GM19193 (cell line): Measurements from ENCODE around the gene TGFB2.

Source experiments
- POLR2A ChIP-seq: IDR thresholded peaks from 4 replicates; pipeline ENCODE4 v1.6.1; 2011; ENCODE audit not compliant: insufficient read depth, insufficient read length; ENCODE audit errors: extremely low read depth

Gene TGFB2

DNA sequence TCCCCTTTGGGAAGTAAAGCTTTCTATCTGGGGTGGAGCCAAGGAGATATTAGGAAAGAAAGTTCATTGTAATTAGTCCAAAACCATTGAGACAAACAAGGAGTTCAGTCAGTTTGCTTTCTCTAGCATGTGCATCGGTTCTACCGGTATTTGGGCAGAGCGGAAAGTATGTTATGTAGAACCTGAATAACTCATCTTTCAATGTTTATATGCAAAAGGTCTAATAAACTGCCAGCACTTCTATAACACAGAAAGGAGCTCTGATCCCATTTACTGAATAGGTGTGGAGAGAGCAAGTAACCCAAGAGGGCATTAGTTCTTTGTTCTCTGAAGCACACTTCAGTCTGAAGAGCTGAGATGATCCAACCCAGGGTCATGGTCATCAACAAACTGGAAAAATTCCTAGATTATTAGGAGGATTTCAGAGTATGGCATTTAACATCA lies 3.5 kb downstream of the TGFB2 start:
- no peak for TF ChIP-seq POLR2A

DNA sequence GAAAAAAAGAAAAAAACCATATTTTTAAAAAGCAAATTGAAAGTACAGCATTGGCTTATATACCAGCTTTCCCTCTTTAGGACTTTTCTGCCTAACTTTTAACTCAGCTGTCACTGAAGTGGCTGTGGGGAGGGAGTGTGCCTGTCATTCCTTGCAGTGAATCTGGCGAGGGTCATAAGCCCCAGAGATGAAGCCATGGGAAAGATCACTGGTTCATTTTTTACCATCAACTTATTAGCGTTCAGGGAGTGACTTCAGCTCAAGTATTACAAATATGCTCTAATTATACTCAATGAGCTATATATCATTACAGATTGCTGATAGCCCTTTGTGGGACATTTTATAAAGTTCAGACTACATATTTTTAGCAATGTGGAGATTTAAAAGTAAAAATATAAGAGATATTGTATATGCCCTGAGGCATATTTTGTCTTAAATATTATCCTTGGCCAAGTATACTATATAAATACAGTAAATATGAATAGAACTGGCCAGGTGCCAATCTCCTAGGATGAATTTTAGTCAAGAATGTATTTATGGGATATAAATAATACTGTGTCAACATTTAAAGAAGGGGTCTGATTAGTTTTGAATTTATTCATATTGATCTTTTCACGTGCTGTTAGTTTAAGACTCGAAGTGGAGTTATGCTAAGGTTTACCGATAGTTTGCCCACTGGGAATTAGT lies 4.4 kb downstream of the TGFB2 start:
- no peak for TF ChIP-seq POLR2A

- no peak for TF ChIP-seq POLR2A
Observed at GRCh38 chr1:218350035-218350525, 4.9 kb downstream of the TGFB2 start.

- no peak for TF ChIP-seq POLR2A
Observed at GRCh38 chr1:218350801-218351266, 5.7 kb downstream of the TGFB2 start.

DNA sequence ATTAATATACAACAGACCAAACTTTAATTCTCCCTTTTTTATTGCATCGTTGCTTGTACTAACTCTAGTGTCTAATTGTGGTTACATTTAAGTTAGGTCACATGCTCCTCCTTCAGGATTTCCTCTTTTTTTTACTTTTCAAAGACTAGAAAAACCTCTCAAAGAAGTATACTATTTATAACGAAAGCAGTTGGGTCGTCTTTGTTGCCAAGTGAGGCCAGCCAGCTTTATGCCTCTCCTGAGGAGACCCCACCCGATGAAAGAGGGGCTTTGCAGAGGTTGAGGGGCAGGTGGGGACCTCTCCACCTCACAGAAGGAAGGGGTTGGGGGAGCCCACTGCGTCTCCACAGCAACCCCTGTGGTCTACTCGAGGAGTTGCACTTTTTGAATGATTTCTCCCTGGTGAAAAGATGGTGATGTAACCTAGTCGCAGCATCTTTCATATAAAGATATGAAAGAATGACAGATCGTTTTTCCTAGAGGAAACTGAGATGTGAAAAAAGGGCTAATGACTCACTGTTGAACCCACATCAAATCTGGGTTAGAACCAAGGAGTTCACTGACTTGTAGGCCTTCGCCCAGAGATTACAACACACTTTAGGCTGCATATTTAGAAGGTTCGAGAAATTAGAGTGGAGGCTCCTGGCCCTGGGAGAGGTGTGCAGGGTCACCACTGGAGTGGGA lies 6.4 kb downstream of the TGFB2 start:
- TF ChIP-seq POLR2A = no peak

DNA sequence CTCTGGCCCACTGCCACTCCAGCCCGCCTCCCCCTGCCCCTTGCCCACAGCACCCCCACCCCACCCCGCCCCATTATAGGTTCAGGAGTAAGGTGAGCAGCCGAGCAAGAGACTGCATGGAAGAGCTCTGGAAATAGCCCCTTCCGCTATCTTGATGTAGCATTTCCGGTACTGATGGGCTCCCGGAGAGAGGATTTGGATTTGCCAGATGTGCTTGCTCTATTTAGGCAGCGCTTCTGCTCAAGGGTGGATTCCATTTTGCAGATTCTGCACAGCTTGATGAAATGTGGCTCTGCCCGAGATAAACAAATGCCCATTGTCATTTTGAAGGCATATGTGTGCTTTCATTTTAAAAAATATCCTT lies 6.9 kb downstream of the TGFB2 start:
- no peak for TF ChIP-seq POLR2A

- TF ChIP-seq POLR2A = no peak
Observed at GRCh38 chr1:218353656-218354055, 8.5 kb downstream of the TGFB2 start.

DNA sequence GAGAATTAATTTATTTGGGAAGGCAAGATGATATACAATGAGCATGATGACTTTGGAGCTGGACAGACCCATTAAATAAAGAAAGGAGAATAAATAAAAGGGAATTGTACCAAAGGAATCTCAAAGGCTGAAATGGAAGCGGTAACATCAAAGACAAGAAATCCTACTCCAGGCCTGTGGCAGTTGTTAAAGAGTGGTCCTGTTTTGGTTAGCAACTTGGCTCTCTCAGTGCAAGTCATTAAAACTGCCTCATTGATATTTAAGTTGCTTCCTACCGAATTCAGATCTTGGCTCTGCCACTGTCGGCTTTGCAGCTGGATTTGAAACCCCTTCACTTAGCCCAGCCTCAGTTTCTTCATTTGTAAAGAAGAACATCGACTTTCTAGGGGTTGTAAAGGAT lies 10.1 kb downstream of the TGFB2 start:
- no peak for TF ChIP-seq POLR2A

DNA sequence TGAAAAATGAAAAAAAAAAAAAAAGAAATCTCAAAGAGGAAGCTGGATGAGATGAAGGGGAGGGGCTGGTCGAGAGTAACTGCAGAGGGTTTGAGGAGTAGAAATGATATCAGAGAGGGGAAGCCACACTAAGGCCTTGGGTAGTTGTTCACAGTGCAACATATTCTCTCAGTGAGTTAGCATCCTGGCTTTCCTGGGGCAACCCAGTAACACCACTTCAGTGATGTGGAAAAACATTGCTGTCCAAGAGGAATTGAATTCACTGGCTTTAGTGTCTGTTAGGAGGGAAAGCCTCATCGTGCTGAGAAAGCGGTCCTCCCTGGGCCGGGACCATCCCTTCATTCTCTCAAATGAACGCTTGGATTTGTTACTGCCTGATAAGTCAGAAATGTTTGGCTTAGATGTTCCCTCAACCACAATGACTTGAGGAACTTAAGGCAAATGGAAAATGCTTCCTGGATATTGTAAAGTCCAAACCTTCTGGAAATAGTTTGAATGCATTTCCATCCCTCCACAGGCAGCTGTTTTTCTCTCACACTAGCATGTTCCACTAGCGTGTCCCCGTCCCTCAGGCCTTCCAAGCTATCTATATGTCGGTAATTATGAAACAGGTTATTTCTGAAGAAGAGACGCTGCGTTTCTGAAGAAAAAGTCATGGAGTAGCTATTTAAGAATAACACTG lies 12.2 kb downstream of the TGFB2 start:
- no peak for TF ChIP-seq POLR2A

- no peak for TF ChIP-seq POLR2A
Observed at GRCh38 chr1:218357893-218358232, 12.7 kb downstream of the TGFB2 start.

DNA sequence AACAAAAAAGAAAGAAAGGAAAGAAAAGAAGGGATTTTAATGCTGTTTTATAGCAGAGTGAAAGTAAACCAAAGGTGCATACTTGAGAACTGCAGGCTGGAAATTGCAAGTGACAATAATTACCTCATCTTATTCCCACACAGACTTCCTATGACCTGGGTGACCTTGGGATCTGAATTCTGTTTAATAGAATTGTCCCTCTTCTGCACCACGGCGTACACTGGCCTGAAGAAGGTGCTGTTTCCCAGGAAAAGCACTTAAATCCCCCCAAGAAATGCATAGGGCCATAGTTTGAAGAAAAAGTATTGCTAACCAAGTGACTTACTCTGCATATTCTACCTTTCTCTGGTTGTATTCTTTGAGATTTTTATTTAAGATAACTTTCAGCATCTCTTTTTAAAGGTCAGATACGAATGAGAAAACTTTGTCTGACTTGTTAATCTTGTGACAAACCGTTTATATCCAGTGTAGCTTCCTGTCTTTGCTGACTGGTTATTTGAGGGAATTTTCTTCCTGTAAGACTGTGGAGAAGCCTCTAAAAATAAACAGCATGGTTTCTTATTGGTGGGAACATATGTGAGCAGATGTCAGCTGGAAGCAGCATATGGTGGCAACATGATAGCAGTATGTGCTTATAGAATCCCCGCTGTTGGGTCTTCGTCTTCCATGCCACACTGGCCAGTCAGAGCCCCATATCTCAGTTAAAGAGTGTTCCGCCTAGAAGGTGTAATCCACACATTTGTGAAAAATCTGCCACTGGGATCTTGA lies 16.3 kb downstream of the TGFB2 start:
- TF ChIP-seq POLR2A = no peak

DNA sequence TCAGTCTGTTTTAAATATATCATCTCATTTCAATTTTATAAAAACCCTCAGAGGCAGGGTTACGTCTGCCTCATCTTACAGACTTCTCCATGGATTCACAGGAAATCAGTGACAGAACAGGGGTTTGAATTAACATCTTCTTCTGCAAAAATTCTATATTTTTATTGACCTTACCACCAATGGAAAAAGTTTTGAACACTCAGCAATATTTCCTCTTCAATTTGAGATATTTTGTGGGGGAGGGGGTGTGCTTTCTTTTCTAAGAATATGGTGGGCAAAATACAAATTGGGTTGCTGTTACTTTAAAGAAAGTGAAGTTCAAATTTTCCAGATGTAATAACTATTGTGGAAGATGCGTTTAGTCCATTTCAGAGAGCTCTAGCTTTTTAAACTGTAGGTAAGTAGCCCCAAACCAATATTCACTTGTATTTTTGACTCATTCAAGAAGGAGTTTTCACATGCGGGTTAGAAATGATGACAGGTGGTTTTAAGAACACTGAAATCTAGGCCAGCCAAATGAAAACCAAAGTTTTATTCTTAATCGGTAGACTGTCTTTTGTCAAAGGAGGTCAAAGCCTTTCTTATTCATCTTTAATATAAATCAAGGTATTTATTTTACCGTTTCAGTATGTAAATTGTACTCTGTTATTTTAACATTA lies 17.4 kb downstream of the TGFB2 start:
- no peak for TF ChIP-seq POLR2A

GRCh38 chr1:218363141-218363540 lies 18.0 kb downstream of the TGFB2 start:
- TF ChIP-seq POLR2A = no peak

- no peak for TF ChIP-seq POLR2A
Observed at GRCh38 chr1:218364028-218364710, 19.0 kb downstream of the TGFB2 start.
